ENCODE data around the gene ENAH. TPM values are rescaled to one million over a fixed set of nuclear protein-coding genes. Genes with fewer than 3 reads are reported as not detected.

Gene ENAH
- total and polyA plus RNA-seq, 9 of the 15 experiments (the other 6 are each of a cell fraction or from before 2014, with no cell fraction given), result 0.03 to 1.2 (median 0.15) TPM

GRCh38 chr1:225466848-225467192 is 186.1 kb downstream of the ENAH start (continued):
- no peak for TF ChIP-seq RAD21 (CRISPR knock-in tag; conservative IDR thresholded peaks at IDR 0.05 in 1 of 2, IDR thresholded peaks at IDR 0.05 in 1 of 2)
- no peak for TF ChIP-seq MTA2 (IDR thresholded peaks at IDR 0.05; ENCODE audit: low read depth)
- TF ChIP-seq ZNF668 (CRISPR knock-in tag; IDR thresholded peaks at IDR 0.05), result peak; percentile 93
- no peak for TF ChIP-seq XRCC4 (IDR thresholded peaks at IDR 0.05; ENCODE audit: extremely low read depth, insufficient read depth, insufficient read length)
- TF ChIP-seq NFIX (CRISPR knock-in tag; IDR thresholded peaks at IDR 0.05; ENCODE audit: low read depth), result no peak
- no peak for TF ChIP-seq CREB1 (IDR thresholded peaks at IDR 0.05)
- no peak for TF ChIP-seq CREB1 (CRISPR knock-in tag; IDR thresholded peaks at IDR 0.05)
- no peak for TF ChIP-seq THRAP3 (IDR thresholded peaks at IDR 0.05; ENCODE audit: borderline replicate concordance)
- TF ChIP-seq, protein P1, sequence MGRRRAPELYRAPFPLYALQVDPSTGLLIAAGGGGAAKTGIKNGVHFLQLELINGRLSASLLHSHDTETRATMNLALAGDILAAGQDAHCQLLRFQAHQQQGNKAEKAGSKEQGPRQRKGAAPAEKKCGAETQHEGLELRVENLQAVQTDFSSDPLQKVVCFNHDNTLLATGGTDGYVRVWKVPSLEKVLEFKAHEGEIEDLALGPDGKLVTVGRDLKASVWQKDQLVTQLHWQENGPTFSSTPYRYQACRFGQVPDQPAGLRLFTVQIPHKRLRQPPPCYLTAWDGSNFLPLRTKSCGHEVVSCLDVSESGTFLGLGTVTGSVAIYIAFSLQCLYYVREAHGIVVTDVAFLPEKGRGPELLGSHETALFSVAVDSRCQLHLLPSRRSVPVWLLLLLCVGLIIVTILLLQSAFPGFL (CRISPR knock-in tag; IDR thresholded peaks at IDR 0.05), result no peak
- TF ChIP-seq, protein P2, sequence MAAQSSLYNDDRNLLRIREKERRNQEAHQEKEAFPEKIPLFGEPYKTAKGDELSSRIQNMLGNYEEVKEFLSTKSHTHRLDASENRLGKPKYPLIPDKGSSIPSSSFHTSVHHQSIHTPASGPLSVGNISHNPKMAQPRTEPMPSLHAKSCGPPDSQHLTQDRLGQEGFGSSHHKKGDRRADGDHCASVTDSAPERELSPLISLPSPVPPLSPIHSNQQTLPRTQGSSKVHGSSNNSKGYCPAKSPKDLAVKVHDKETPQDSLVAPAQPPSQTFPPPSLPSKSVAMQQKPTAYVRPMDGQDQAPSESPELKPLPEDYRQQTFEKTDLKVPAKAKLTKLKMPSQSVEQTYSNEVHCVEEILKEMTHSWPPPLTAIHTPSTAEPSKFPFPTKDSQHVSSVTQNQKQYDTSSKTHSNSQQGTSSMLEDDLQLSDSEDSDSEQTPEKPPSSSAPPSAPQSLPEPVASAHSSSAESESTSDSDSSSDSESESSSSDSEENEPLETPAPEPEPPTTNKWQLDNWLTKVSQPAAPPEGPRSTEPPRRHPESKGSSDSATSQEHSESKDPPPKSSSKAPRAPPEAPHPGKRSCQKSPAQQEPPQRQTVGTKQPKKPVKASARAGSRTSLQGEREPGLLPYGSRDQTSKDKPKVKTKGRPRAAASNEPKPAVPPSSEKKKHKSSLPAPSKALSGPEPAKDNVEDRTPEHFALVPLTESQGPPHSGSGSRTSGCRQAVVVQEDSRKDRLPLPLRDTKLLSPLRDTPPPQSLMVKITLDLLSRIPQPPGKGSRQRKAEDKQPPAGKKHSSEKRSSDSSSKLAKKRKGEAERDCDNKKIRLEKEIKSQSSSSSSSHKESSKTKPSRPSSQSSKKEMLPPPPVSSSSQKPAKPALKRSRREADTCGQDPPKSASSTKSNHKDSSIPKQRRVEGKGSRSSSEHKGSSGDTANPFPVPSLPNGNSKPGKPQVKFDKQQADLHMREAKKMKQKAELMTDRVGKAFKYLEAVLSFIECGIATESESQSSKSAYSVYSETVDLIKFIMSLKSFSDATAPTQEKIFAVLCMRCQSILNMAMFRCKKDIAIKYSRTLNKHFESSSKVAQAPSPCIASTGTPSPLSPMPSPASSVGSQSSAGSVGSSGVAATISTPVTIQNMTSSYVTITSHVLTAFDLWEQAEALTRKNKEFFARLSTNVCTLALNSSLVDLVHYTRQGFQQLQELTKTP (IDR thresholded peaks at IDR 0.05; ENCODE audit: low read depth in 1 of 2, partially characterized antibody in 2 of 2), result no peak
- no peak for TF ChIP-seq SREBF2 (CRISPR knock-in tag; IDR thresholded peaks at IDR 0.05)
- no peak for TF ChIP-seq EGR1 (conservative IDR thresholded peaks at IDR 0.05)
- TF ChIP-seq TAF9B (IDR thresholded peaks at IDR 0.05; ENCODE audit: partially characterized antibody), result no peak
- peak; percentile 90; the same call in 1 of the 2 replicates for TF ChIP-seq OTX1 (CRISPR knock-in tag; IDR thresholded peaks at IDR 0.05)
- TF ChIP-seq, protein P3, sequence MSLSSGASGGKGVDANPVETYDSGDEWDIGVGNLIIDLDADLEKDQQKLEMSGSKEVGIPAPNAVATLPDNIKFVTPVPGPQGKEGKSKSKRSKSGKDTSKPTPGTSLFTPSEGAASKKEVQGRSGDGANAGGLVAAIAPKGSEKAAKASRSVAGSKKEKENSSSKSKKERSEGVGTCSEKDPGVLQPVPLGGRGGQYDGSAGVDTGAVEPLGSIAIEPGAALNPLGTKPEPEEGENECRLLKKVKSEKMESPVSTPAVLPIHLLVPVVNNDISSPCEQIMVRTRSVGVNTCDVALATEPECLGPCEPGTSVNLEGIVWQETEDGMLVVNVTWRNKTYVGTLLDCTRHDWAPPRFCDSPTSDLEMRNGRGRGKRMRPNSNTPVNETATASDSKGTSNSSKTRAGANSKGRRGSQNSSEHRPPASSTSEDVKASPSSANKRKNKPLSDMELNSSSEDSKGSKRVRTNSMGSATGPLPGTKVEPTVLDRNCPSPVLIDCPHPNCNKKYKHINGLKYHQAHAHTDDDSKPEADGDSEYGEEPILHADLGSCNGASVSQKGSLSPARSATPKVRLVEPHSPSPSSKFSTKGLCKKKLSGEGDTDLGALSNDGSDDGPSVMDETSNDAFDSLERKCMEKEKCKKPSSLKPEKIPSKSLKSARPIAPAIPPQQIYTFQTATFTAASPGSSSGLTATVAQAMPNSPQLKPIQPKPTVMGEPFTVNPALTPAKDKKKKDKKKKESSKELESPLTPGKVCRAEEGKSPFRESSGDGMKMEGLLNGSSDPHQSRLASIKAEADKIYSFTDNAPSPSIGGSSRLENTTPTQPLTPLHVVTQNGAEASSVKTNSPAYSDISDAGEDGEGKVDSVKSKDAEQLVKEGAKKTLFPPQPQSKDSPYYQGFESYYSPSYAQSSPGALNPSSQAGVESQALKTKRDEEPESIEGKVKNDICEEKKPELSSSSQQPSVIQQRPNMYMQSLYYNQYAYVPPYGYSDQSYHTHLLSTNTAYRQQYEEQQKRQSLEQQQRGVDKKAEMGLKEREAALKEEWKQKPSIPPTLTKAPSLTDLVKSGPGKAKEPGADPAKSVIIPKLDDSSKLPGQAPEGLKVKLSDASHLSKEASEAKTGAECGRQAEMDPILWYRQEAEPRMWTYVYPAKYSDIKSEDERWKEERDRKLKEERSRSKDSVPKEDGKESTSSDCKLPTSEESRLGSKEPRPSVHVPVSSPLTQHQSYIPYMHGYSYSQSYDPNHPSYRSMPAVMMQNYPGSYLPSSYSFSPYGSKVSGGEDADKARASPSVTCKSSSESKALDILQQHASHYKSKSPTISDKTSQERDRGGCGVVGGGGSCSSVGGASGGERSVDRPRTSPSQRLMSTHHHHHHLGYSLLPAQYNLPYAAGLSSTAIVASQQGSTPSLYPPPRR (CRISPR knock-in tag; IDR thresholded peaks at IDR 0.05; ENCODE audit: borderline replicate concordance), result no peak
- TF ChIP-seq, protein P4, sequence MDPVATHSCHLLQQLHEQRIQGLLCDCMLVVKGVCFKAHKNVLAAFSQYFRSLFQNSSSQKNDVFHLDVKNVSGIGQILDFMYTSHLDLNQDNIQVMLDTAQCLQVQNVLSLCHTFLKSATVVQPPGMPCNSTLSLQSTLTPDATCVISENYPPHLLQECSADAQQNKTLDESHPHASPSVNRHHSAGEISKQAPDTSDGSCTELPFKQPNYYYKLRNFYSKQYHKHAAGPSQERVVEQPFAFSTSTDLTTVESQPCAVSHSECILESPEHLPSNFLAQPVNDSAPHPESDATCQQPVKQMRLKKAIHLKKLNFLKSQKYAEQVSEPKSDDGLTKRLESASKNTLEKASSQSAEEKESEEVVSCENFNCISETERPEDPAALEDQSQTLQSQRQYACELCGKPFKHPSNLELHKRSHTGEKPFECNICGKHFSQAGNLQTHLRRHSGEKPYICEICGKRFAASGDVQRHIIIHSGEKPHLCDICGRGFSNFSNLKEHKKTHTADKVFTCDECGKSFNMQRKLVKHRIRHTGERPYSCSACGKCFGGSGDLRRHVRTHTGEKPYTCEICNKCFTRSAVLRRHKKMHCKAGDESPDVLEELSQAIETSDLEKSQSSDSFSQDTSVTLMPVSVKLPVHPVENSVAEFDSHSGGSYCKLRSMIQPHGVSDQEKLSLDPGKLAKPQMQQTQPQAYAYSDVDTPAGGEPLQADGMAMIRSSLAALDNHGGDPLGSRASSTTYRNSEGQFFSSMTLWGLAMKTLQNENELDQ (CRISPR knock-in tag; IDR thresholded peaks at IDR 0.05; ENCODE audit: borderline replicate concordance), result no peak
- no peak for TF ChIP-seq NBN (IDR thresholded peaks at IDR 0.05; ENCODE audit: low read depth)
